ENCODE results near the gene E2F8. TPM values are rescaled to one million over a fixed set of nuclear protein-coding genes. Genes with fewer than 3 reads are reported as not detected.

The E2F8 gene
- total RNA-seq, 4 donors from 2014 or later, result 0.64 to 1.2 (median 1.2) TPM; not detected in 1

- Histone ChIP-seq H3K27me3 (peaks cover 5% of the 10 kb centered on the region), H3K36me3 (no peaks in the 10 kb centered on the region), H3K4me1 (no peaks in the 10 kb centered on the region), H3K4me3 (no peak overlapping the region), H3K9me3 (no peaks in the 10 kb centered on the region), H3K27ac (no peak overlapping the region)
- in situ Hi-C loops (cut with MboI; ENCODE audit: low pct_ligation_motif_present in 1 of 4, low pct_unique_long_range_greater_than_20kb in 1 of 4, low sequenced_read_pairs in 3 of 4), result no loop called here
- no peak for DNase-seq
- intact Hi-C loops (cut with DNase I; ENCODE audit: low total_unique reads), result no loop called here
- 85 to 87% methylated on average over 4 of the region's 4 CpGs for WGBS, 2 donors (ENCODE audit: low coverage in 1 of 2)
- TF ChIP-seq CTCF (IDR thresholded peaks at IDR 0.05) (no peak), POLR2A (IDR thresholded peaks at IDR 0.05) (no peak), POLR2AphosphoS5 (IDR thresholded peaks at IDR 0.05) (no peak), EP300 (IDR thresholded peaks at IDR 0.05; ENCODE audit: low read depth) (no peak)
Measured at GRCh38 chr11:19286411-19286810, 45.7 kb upstream of the E2F8 start.

GRCh38 chr11:19284881-19285280, 44.1 kb upstream of the E2F8 start:
- H3K36me3 ChIP-seq, result no peaks in the 10 kb centered on the region
- H3K9me3 ChIP-seq, result no peaks in the 10 kb centered on the region
- H3K27me3 ChIP-seq, result peaks cover 5% of the 10 kb centered on the region
- intact Hi-C loops (cut with DNase I; ENCODE audit: low total_unique reads), result no loop called here
- H3K4me1 ChIP-seq, result no peaks in the 10 kb centered on the region
- no peak for DNase-seq
- 63 to 81% methylated on average over 1 to 3 of the region's 3 CpGs for WGBS, 2 donors (ENCODE audit: low coverage in 1 of 2)
- no peak overlapping the region for H3K27ac ChIP-seq
- in situ Hi-C loops (cut with MboI; ENCODE audit: low pct_ligation_motif_present in 1 of 4, low pct_unique_long_range_greater_than_20kb in 1 of 4, low sequenced_read_pairs in 3 of 4), result no loop called here
- H3K4me3 ChIP-seq, result no peak overlapping the region
- TF ChIP-seq CTCF (IDR thresholded peaks at IDR 0.05) (no peak), POLR2AphosphoS5 (IDR thresholded peaks at IDR 0.05) (no peak), EP300 (IDR thresholded peaks at IDR 0.05; ENCODE audit: low read depth) (no peak), POLR2A (IDR thresholded peaks at IDR 0.05) (no peak)

DNA sequence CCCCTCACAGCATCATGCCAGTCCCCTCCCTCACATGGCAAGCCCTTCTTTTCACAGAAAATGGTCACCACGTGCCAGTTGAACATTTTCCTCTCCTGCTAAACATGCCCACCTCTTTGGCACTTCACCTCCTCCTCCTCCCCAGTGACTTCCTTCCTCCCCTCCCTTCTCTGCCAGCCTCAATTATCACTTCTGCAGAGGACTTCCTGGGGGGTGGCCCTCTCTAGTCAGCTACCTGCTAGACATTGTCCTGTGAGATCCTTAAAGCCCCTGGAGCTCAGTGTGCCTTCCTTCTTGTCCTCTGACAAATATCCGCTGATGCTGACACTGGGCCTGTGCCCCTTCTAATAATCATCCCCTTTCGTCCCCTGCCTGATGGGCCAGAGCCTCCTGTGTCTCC, 43.2 kb upstream of the E2F8 start:
- intact Hi-C loops (cut with DNase I; ENCODE audit: low total_unique reads), result no loop called here
- WGBS, 2 donors (ENCODE audit: low coverage in 1 of 2), result 77% methylated on average over 3 of the region's 3 CpGs; no CpG with 5 or more reads in 1 of the 2 donors
- in situ Hi-C loops (cut with MboI; ENCODE audit: low pct_ligation_motif_present in 1 of 4, low pct_unique_long_range_greater_than_20kb in 1 of 4, low sequenced_read_pairs in 3 of 4), result no loop called here
- H3K4me3 ChIP-seq, result no peak overlapping the region
- H3K27ac ChIP-seq, result no peak overlapping the region
- TF ChIP-seq CTCF (IDR thresholded peaks at IDR 0.05) (no peak), EP300 (IDR thresholded peaks at IDR 0.05; ENCODE audit: low read depth) (no peak), POLR2AphosphoS5 (IDR thresholded peaks at IDR 0.05) (no peak), POLR2A (IDR thresholded peaks at IDR 0.05) (no peak)
- H3K4me1 ChIP-seq, result no peaks in the 10 kb centered on the region
- H3K27me3 ChIP-seq, result peaks cover 5% of the 10 kb centered on the region
- DNase-seq, result no peak
- no peaks in the 10 kb centered on the region for H3K36me3 ChIP-seq
- H3K9me3 ChIP-seq, result no peaks in the 10 kb centered on the region

DNA sequence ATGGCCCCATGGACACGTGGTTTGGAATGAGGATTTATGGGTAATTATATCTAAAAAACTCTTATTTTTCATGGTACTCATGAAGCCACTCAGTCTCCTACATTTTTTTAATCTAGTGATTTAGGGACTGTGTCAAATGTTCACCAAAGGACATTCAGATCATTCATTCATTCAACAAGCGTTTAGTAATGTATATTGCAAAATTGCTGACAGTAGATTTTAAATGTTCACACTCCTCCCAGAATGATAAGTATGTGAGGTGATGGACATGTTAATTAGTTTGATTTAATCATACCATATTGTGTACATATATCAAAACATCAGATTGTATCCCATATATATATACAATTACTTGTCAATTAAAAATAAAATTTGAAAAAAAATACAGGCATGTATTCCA, 40.8 kb upstream of the E2F8 start:
- DNase-seq, result no peak
- H3K36me3 ChIP-seq, result no peaks in the 10 kb centered on the region
- no peak overlapping the region for H3K4me3 ChIP-seq
- H3K4me1 ChIP-seq, result peaks cover 0 to 3% (median 0%) of the 10 kb centered on the region in 4 donors
- TF ChIP-seq POLR2AphosphoS5 (IDR thresholded peaks at IDR 0.05) (no peak), EP300 (IDR thresholded peaks at IDR 0.05; ENCODE audit: low read depth) (no peak), POLR2A (IDR thresholded peaks at IDR 0.05) (no peak), CTCF (IDR thresholded peaks at IDR 0.05) (no peak)
- WGBS, 2 donors (ENCODE audit: low coverage in 1 of 2), result 51 to 58% methylated on average over 2 of the region's 2 CpGs
- H3K9me3 ChIP-seq, result no peaks in the 10 kb centered on the region
- H3K27me3 ChIP-seq, result peaks cover 5% of the 10 kb centered on the region
- intact Hi-C loops (cut with DNase I; ENCODE audit: low total_unique reads), result no loop called here
- in situ Hi-C loops (cut with MboI; ENCODE audit: low pct_ligation_motif_present in 1 of 4, low pct_unique_long_range_greater_than_20kb in 1 of 4, low sequenced_read_pairs in 3 of 4), result no loop called here
- no peak overlapping the region for H3K27ac ChIP-seq
